H1 (cell line): ENCODE data around the gene RGS21. TPM values are rescaled to one million over a fixed set of nuclear protein-coding genes. Genes with fewer than 3 reads are reported as not detected.

Experiments
- CBX5 ChIP-seq: fragments of 300-800, 300-1000 bp; sonication (generic); IDR thresholded peaks from 2 replicates; pipeline ENCODE4 v1.7.1; 2016; ENCODE audit warnings: antibody characterized with exemption, low read length, low read depth
- CHD7 ChIP-seq: fragments of 300-600 bp; sonication (generic); IDR thresholded peaks from 2 replicates; pipeline ENCODE4 v1.7.1; 2012; ENCODE audit warnings: low read length, moderate library complexity, mild to moderate bottlenecking, inconsistent platforms; ENCODE audit not compliant: insufficient replicate concordance
- MAX ChIP-seq: IDR thresholded peaks from 2 replicates; pipeline ENCODE4 v1.6.1; 2012; ENCODE audit warnings: inconsistent platforms
- NRF1 ChIP-seq: IDR thresholded peaks from 2 replicates; pipeline ENCODE4 v1.6.1; 2011; ENCODE audit warnings: mild to moderate bottlenecking, low read depth, low read length, improper control_type of control experiment
- TBP ChIP-seq: IDR thresholded peaks from 2 replicates; pipeline ENCODE4 v1.6.1; 2011; ENCODE audit warnings: low read depth, low read length, improper control_type of control experiment
- TCF12 ChIP-seq: IDR thresholded peaks from 2 replicates; pipeline ENCODE4 v1.6.1; 2011; ENCODE audit warnings: low read depth, mild to moderate bottlenecking, low read length
- USF2 ChIP-seq: IDR thresholded peaks from 2 replicates; pipeline ENCODE4 v1.6.1; 2011; ENCODE audit warnings: low read length, improper control_type of control experiment
- polyA plus RNA-seq, 7 experiments: library from polyadenylated mRNA; depleted of rRNA in 3 of 7; stranded (reverse) in 5 of 7; unstranded in 2 of 7; fragments of >200 nt in 5 of 7; fragments of 200-250 nt in 2 of 7; gene quantifications; 1 replicate in 5 of 7; 2 replicates in 1 of 7; 4 replicates in 1 of 7; pipeline versions ENCODE4 v1.2.1 to v1.2.3, GENCODE V29; 2011 to 2013; ENCODE audit warnings: missing spikeins in 2 of 7, mixed read lengths in 2 of 7
- total RNA-seq: library from RNA; stranded (reverse); fragmentation: NEBNext Ultra II Directional; extraction: Animal tissue kit (Norgen Biotek cat#: 25700); gene quantifications from 2 replicates; pipeline ENCODE4 v1.2.1, GENCODE V29; 2021

Gene RGS21
- total and polyA plus RNA-seq, 2 of the 8 experiments (the other 6 are each of a cell fraction or from before 2014, with no cell fraction given): not detected

GRCh38 chr1:192395895-192396294, 79.1 kb downstream of the RGS21 start (continued):
- TF ChIP-seq TCF12 (no peak), TBP (no peak), CHD7 (no peak), USF2 (no peak), CBX5 (no peak), MAX (no peak), NRF1 (no peak)
